CD1c-positive myeloid dendritic cell (primary cell): Measurements from ENCODE around the gene EFCAB6.

Source experiments
- DNase-seq: peaks from one replicate; pipeline ENCODE4 v3.0.0-alpha.2; 2016; ENCODE audit errors: extremely low spot score

Gene EFCAB6

GRCh38 chr22:43829904-43830851 is 18.1 kb upstream of the EFCAB6 start:
- DNase-seq = no peak

GRCh38 chr22:43828998-43829782 is 17.1 kb upstream of the EFCAB6 start:
- DNase-seq = no peak

- DNase-seq = no peak
Observed at GRCh38 chr22:43828725-43828997, 16.6 kb upstream of the EFCAB6 start.

- DNase-seq = no peak
Observed at GRCh38 chr22:43827926-43828724, 16.0 kb upstream of the EFCAB6 start.

GRCh38 chr22:43827003-43827735 is 15.1 kb upstream of the EFCAB6 start:
- no peak for DNase-seq

- DNase-seq = no peak
Observed at GRCh38 chr22:43826142-43827002, 14.3 kb upstream of the EFCAB6 start.

GRCh38 chr22:43825651-43826050 is 13.5 kb upstream of the EFCAB6 start:
- DNase-seq = no peak

- DNase-seq = no peak
Observed at GRCh38 chr22:43824724-43825420, 12.8 kb upstream of the EFCAB6 start.

- no peak for DNase-seq
Observed at GRCh38 chr22:43823911-43824665, 12.0 kb upstream of the EFCAB6 start.

GRCh38 chr22:43823353-43823908 is 11.3 kb upstream of the EFCAB6 start:
- no peak for DNase-seq

- DNase-seq = no peak
Observed at GRCh38 chr22:43821606-43822425, 9.7 kb upstream of the EFCAB6 start.

GRCh38 chr22:43820651-43821305 is 8.7 kb upstream of the EFCAB6 start:
- no peak for DNase-seq

GRCh38 chr22:43819931-43820640 is 8.0 kb upstream of the EFCAB6 start:
- DNase-seq = no peak

GRCh38 chr22:43819421-43819921 is 7.4 kb upstream of the EFCAB6 start:
- DNase-seq = no peak

GRCh38 chr22:43818981-43819380 is 6.9 kb upstream of the EFCAB6 start:
- DNase-seq = no peak

- no peak for DNase-seq
Observed at GRCh38 chr22:43817402-43817801, 5.3 kb upstream of the EFCAB6 start.

GRCh38 chr22:43814264-43814663 is 2.2 kb upstream of the EFCAB6 start:
- DNase-seq = no peak
